ENCODE data around the gene SEL1L.

SEL1L gene

DNA sequence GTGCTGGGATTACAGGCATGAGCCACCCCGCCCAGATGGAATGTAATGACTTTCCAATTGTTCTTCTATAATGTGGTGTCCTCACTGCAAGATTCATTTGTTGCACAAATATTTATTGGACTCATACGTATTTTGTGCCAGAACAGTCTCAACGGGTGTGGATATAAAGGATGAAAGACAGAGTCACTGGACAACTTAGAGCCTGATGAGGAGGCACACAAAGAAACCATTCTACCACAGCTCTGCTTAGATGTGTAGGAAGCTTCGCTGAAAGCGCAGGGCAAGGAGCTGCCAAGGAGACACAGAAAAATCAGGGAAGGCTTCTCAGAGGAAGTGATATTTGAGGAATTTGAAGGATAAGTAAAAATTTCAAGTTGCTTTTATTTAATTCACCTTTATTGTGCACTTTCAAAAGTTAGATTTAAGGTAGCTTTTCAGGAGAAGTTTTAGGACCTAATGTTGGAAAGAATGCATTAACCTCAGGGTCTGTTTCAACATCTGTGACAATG is 92.0 kb downstream of the SEL1L start:
- DNase-seq (ENCODE audit: low spot score): no peak
- POLR2A ChIA-PET (ENCODE audit: low non-redundant PET): no interaction called here
- no peak overlapping the region for H3K27ac ChIP-seq
- TF ChIP-seq, protein P1, sequence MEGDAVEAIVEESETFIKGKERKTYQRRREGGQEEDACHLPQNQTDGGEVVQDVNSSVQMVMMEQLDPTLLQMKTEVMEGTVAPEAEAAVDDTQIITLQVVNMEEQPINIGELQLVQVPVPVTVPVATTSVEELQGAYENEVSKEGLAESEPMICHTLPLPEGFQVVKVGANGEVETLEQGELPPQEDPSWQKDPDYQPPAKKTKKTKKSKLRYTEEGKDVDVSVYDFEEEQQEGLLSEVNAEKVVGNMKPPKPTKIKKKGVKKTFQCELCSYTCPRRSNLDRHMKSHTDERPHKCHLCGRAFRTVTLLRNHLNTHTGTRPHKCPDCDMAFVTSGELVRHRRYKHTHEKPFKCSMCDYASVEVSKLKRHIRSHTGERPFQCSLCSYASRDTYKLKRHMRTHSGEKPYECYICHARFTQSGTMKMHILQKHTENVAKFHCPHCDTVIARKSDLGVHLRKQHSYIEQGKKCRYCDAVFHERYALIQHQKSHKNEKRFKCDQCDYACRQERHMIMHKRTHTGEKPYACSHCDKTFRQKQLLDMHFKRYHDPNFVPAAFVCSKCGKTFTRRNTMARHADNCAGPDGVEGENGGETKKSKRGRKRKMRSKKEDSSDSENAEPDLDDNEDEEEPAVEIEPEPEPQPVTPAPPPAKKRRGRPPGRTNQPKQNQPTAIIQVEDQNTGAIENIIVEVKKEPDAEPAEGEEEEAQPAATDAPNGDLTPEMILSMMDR (conservative IDR thresholded peaks at IDR 0.05; ENCODE audit: low read depth): no peak
- CTCF ChIA-PET: interaction anchor here (0.6 kb wide), 1 partner anchor 124 kb away, joined by 3 read pairs; no protein-coding TSS in a partner anchor

DNA sequence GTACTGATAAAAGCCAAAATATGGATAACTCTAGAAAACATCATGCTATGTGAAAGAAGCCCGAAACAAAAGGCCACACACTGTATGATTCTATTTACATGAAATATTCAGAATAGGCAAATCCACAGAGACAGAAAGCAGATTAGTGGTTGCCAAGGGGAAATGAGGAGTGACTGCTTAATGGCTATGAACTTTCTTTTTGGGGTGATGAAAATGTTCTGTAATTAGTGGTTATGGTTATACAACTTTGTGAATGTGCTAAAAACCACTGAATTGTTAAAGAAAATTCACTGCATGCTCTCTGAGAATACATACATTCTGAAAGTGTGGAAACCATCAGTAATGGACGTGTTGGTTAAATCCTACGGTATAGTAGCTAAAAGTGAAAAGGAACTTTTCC is 93.6 kb downstream of the SEL1L start:
- TF ChIP-seq, protein P1 (conservative IDR thresholded peaks at IDR 0.05; ENCODE audit: low read depth): no peak
- ChIA-PET POLR2A (ENCODE audit: low non-redundant PET) (no interaction called here), CTCF (interaction anchor here (0.7 kb wide), 1 partner anchor 239 kb away, joined by 3 read pairs; no protein-coding TSS in a partner anchor)
- no peak overlapping the region for H3K27ac ChIP-seq
- no peak for DNase-seq (ENCODE audit: low spot score)

DNA sequence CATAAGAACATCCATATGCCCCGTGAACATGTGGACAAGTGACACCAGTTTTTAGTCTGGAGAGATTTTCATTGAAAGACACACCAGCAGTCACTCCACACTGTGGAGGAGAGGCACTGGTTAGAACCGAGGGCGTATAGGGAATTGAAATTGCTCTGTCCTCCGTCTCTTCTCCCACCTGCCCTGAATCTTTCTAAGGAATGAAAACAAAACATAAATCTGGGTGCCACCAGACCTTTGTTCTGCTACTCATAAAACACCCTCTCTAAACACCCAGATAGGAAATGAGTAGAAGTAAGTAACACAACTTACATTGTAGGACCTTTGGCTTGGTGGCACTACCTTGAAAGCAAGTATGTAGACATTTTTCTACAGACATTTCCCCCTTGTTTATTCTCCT is 96.4 kb downstream of the SEL1L start:
- ChIA-PET CTCF (interaction anchor here (0.7 kb wide), 1 partner anchor 1759 kb away, joined by 5 read pairs; no protein-coding TSS in a partner anchor), POLR2A (ENCODE audit: low non-redundant PET) (interaction anchor here (0.7 kb wide), 1 partner anchor 41 kb away, joined by 4 read pairs; no protein-coding TSS in a partner anchor)
- DNase-seq (ENCODE audit: low spot score): no peak
- TF ChIP-seq, protein P1 (conservative IDR thresholded peaks at IDR 0.05; ENCODE audit: low read depth): no peak
- no peak overlapping the region for H3K27ac ChIP-seq

DNA sequence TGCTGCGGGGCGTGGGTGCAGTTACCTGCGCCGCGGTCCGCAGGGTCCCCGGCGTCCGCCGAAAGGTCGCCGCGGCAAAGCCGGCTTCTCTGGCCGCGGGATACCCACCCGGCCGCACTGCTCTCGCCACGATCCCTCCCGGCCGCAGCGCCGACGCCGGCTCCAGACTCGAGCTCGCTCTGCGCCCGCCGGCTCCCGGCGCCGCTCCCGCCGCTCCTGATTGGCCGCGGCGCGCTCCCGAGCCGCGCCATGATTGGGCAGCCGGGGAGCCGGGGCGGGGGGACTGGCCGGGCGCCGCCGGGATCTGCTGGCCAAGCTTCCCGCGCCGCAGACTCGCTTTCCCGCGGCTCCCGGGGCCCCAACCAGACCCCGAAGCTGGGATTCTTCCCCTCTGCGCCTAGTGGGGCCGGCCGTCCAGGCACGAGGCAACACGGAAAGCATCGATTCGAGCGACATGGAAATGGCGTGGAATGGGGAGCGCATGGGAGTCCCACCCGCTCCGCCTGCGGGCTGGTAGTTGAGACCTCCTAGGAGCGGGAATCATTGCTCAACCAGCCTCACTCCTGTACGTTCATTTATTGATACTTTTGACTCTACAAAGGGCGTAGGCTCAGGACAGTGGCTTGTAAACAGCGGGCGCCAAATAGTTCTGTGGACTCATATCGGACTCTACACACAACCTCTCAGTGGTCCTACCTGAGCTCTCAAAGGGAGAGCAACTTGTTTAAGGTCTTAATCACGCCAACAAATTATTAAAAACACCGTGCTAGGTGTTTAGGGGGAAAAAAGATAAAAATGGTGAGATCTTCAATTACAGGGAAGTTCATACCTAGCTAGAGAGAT is 97.1 kb downstream of the SEL1L start:
- peak overlapping the region; percentile 85 for H3K27ac ChIP-seq
- ChIA-PET CTCF (interaction anchor here (0.8 kb wide), 1 partner anchor 16 kb away, joined by 4 read pairs; no protein-coding TSS in a partner anchor), POLR2A (ENCODE audit: low non-redundant PET) (interaction anchor here (0.6 kb wide), 1 partner anchor 10 kb away, joined by 7 read pairs; no protein-coding TSS in a partner anchor)
- DNase-seq (ENCODE audit: low spot score): peak; percentile 94
- TF ChIP-seq, protein P1 (conservative IDR thresholded peaks at IDR 0.05; ENCODE audit: low read depth): no peak

DNA sequence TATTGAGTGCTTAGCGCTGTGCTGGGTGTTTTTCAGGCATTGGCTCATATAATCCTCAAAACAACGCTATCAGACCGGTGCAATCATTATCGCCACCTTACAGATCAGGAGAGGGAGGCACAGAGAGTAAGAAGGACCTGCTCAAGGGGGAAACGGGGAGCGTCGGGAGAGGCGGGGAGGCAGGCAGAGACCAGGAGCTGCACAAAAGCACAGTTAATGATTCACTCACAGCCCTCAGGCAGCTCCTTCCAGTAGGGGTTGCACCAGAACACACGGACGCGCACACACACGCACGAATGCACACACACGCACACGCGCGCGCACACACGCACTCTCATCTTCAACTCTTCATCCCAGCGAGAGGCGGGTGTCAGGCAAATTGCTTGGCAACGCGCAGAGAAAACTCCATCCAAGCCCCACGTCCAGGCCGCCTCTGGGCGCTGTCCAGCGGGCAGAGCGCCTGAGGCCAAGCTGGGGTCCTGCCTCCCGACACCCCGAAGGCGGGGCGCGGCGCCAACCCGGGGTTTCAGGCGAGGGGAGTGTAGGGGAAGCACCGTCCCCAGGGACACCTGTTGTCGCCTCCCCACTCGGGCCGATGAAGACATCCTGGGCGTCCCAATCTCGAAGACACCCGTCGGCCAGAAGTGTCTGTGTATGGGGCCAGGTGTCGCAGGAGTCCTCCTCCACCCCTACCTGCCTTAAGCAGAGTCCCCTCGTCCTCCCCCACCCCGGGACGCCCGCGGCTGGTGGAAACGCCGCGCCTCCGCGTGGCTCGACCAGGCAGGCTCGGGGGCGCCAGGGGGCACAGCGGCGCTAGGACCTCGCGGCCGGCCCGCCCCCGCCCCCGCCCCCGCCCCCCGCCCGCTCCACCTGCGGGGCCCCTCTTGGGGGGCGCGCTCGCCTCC is 98.0 kb downstream of the SEL1L start:
- peak; percentile 69 for DNase-seq (ENCODE audit: low spot score)
- TF ChIP-seq, protein P1 (conservative IDR thresholded peaks at IDR 0.05; ENCODE audit: low read depth): 0 out of 2 replicates have a peak, but pooled peaks have one; percentile 8
- H3K27ac ChIP-seq: peak overlapping the region; percentile 85
- ChIA-PET POLR2A (ENCODE audit: low non-redundant PET) (interaction anchor here (0.6 to 1.0 kb wide), 2 partner anchors 11 to 217 kb away, joined by 3 to 7 read pairs; no protein-coding TSS in a partner anchor), CTCF (interaction anchor here (0.7 to 0.9 kb wide), 3 partner anchors 17 to 120 kb away, joined by 4 to 6 read pairs (median 5); no protein-coding TSS in a partner anchor)

All from RWPE1 (cell line).